Sigmoid colon (tissue), 4 donors: ENCODE results near the gene STK11.

Experiments
- CTCF ChIP-seq, 4 experiments: fragments of 450-650 bp in 3 of 4; fragments of 200-600 bp in 1 of 4; IDR thresholded peaks; one replicate each; pipeline ENCODE4 v1.5.1; 2016 to 2019; ENCODE audit warnings: antibody characterized with exemption in 4 of 4, mild to moderate bottlenecking in 3 of 4, moderate library complexity in 2 of 4
- EP300 ChIP-seq, 4 donors: sonication (generic); formaldehyde crosslinking; IDR thresholded peaks; one replicate each; pipeline ENCODE4 v1.6.1; 2017; ENCODE audit warnings: antibody characterized with exemption in 4 of 4

GRCh38 chr19:1220976-1221903 is 15.7 kb downstream of the STK11 start:
- TF ChIP-seq CTCF (IDR thresholded peaks at IDR 0.05) = peak; percentile 9 to 59 (median 49)
- no peak for TF ChIP-seq EP300 (IDR thresholded peaks at IDR 0.05)
